Measurements from ENCODE around the gene MRPL43.

The MRPL43 gene

DNA sequence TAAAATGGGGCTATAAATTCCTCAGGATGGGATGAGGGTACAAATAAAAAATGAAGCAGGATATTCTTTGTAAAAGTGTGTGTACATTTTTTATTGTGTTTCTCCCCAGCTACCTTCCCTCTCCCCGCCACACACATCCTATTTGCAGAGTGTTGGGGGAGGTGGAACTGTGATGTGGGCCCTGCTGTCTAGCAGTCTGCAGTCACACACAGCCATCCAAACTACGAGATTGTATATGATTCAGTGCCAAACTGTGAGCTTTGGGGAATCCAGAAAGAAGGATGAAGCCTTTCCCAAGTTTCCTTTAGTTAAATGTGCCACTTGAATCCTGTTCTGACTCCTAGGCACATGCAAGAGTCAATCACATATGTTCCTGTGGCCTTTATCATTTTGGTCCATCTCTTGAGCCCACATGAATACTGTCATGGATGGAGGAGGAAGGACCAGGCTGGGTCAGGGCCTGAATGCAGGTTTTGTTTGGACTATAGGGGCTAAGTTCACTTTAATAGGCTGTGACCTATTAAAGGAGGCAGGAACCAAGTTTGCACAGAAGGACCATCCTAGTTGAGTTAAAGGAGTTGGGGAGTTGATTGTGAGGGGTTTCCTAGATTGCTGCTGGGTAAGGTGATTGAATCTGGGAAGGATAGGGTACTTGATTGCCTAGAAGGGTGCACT lies 19.1 kb downstream of the MRPL43 start:
- no peak for DNase-seq (ENCODE audit: low read depth in 2 of 2)

DNA sequence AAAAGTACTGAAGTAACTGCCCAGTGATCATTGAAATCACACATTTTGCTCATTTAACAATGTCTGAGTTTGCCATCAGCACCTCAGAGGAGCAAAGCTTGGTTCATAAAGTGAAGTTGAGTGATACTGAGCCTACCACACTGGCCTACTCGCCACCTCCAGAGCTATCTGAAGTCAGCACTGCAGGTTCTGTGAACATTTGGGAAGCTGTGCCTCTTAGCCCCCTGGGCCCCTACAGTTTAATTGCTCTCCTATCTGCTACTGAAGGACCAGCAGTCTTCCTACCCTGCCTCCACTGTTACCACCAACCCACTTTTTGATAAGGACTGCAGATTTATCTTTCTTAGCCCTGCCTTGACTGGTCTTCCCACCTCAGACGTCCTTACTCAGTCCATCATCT lies 20.0 kb downstream of the MRPL43 start:
- DNase-seq (ENCODE audit: low read depth in 2 of 2) = no peak

- no peak for DNase-seq (ENCODE audit: low read depth in 2 of 2)
Observed at GRCh38 chr10:100966887-100967286, 20.4 kb downstream of the MRPL43 start.

GRCh38 chr10:100965820-100966219 lies 21.5 kb downstream of the MRPL43 start:
- DNase-seq (ENCODE audit: low read depth in 2 of 2) = no peak

DNA sequence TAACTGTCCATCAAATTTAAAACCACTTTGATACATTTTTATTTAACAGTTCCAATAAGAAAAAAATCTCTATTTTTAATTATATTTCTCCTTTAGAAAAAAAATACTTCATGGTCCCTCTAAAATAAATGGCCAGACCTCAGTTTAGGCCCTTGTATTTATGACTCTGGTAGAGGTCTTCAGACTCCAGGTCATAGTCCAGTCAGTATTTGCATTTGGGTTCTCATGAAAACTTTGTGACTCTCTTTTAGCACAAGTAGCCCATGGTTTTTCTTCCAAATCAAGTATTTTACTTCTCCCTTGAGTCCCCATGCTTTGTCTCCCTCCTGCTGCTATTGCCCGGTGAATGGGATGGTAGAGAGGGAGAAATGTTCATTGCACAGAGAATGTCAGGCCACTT lies 23.5 kb downstream of the MRPL43 start:
- DNase-seq (ENCODE audit: low read depth in 2 of 2) = no peak

DNA sequence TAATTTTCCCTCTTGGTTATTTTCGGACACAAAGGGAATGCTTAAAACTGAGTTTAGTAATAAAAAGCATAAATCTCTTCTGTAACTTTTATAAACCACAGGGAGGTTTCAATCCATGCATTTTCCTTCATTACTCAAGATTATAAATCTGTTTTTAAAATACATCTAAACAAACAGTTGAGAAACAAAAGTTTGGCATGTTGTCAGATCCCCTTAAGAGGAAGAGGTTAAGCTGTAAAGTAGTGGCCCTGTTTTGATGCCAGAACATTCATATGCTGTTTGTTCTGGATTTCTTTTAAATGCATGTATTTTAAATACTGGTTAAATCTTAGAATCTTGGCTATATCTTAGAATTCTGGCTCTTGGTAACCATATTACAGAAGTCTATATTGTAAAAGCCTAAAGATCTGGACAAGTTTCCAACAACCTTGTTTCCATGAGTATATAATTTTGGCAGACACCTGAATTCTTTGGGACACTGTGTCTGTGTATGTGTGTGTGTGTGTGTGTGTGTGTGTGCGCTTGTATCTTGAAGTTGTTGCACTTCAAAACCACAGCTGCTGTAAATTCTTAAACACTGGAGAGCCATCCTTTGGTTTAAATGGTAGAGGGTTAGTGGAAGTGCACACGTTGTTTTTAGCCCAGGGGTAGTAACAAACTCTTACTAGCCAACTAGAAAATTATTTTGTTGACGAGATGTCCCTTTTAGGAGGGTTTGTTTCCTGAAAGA lies 24.8 kb downstream of the MRPL43 start:
- no peak for DNase-seq (ENCODE audit: low read depth in 2 of 2)

DNA sequence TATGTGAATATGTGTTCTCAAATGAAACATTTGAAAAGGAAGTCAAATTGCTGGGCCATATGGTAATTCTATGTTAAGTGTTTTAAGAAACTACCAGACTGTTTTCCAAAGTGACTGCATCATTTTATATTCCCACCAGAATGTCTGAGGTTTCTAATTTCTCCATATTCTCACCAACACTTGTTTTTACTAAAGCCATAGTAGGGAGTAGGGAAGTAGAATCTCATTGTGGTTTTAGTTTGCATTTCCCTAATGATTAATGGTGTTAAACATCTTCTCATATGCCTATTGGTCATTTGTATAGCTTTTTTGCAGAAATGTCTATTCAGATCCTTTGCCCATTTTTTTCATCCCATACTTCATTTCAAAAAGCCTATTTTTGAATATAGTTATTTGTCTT lies 27.0 kb downstream of the MRPL43 start:
- DNase-seq (ENCODE audit: low read depth in 2 of 2) = no peak

DNA sequence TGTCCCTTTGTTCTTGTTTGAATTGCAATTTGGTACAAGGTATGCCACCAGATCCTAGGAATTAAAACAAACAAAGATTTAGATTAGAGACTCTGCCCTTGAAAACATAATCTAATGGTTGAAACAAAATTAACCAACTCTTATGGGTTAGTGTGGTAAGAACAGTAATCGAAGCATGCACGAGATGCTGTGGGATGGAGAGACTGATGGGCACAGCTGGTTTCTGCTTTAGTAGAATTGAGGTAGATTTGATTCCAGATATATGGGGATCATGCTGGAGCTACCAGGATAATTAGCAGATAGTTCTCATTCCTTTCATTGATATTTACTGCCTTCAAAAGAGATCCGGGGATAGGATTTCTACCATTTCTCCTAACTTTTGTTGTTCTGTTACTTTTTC lies 38.4 kb downstream of the MRPL43 start:
- no peak for DNase-seq (ENCODE audit: low read depth in 2 of 2)

DNA sequence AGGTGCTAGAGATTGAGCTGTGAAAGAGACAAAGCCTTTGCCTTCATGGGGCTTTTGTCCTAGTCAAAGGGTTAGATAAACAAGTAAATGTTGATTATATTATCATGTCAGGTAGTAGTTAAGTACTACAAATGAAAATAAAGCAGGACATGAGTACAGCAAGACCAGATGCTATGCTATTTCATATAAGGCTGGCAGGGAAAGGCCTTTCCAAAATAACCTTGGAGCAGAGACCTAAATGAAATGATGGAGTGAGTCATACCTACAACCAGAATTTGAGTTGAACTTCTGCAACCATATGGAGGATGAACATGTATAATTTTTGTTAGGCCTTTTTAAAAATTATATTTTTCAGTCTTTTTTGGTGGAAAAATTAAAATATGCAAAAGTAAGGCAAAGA lies 41.5 kb downstream of the MRPL43 start:
- no peak for DNase-seq (ENCODE audit: low read depth in 2 of 2)

DNA sequence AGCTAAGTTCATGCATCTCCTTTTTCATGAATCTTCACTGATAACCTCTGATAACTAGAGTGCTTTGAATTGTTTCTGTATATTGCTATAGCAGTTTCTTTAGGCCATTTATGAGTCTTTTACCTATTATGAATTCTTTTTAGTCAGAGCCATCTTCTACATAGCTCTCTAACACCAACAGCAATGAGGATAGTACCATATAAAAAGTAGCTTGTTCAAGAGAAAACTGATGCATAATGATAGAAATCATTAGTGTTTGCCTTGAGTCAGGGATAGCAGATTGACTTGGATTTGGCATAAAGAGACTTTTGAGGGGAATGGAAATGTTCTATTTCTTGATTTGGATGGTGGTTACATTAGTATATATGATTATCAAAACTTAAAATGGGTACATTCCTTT lies 43.8 kb downstream of the MRPL43 start:
- no peak for DNase-seq (ENCODE audit: low read depth in 2 of 2)

DNA sequence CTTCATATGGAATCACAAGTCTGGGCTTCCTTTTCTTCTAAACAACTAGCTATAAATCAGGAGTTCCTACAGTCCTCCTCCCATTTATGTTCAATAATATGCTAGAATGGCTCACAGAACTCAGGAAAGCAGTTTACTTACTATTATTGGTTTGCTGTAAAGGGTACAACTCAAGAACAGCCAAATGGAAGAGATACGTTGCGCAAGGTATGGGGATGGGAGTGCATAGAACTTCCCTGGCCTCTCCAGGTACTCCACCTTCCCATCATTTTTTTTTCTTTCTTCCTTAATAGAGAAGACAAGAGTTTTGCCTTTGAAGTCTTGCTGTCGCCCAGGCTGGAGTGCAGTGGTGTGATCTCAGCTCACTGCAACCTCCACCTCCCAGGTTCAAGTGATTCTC lies 45.1 kb downstream of the MRPL43 start:
- DNase-seq (ENCODE audit: low read depth in 2 of 2) = no peak

- DNase-seq (ENCODE audit: low read depth in 2 of 2) = no peak
Observed at GRCh38 chr10:100939763-100940344, 47.4 kb downstream of the MRPL43 start.

Measured in activated CD4-positive, alpha-beta T cell treated with anti-CD3 and anti-CD28 coated beads for 24 hours (primary cell).